GM18526 (cell line): ENCODE results near the gene SNX32.

Experiments
- POLR2A ChIP-seq: IDR thresholded peaks from 3 replicates; pipeline ENCODE4 v1.6.1; 2011; ENCODE audit not compliant: insufficient read length; ENCODE audit errors: extremely low read depth

The SNX32 gene

DNA sequence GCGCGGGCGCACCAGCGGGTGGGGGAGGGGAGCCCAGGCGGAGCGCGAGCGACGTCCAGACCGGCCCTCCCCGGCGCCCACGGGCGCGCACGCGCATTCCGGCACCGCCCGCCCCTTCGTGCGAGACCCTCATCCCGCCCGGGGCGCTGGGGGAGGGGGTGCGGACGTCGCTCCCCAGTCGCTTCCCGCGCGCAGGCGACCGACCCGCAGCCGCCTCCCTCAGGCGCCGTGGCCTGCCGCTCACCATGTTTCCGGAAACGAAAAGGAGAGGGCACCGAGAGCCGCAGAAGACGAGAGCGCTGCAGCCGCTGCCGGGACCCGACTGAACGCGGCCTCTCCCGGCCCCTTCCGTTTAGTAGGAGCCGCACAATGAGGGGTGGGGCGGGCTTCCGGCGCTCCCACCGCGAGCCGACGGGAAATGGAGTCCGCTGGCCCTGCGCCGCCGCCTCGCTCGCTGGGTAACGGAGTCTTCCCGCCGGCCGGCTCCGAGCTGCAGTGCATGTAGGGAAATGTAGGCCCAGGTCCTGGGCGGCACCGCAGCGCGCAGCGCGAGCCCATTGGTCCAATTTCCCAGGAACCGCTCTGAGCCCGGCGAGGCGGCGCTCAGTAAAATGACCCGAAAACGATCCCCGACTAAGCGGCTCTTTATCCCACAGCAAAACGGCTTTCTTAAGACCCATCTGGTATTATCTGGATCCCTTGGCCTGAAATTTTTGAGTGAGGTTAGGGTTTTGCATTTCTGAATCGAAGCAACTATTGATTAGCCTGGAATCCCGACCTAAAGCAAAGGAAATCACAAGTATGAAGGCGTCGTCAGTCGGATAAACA is 24.3 kb downstream of the SNX32 start, which contains the start of gene CFL1:
Gene CFL1, minus strand, starts transcription at position 328 of the 828 bp plus-strand sequence. Its CDS starts 81 bp downstream, at position 247.
- peak; percentile 99 for TF ChIP-seq POLR2A

DNA sequence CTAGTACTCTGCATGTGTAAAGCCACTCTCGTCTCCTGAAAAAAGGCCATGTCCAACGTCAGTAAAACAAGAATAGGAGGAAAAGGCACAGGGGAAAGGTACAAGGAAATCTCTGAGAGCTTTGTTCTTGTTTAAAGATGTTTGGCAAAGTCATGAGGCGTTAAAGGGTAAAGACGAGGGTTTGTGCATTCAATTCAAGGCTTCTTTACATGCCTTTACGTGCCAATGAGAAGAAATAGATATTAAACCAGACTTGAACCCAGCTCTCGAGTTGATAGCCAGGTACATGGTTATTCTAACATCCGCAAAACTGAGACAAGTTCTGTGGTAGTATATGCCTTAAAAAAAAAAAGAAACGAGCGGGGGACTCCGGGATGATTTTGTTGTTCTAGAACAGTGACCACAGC is 24.9 kb downstream of the SNX32 start:
- no peak for TF ChIP-seq POLR2A

DNA sequence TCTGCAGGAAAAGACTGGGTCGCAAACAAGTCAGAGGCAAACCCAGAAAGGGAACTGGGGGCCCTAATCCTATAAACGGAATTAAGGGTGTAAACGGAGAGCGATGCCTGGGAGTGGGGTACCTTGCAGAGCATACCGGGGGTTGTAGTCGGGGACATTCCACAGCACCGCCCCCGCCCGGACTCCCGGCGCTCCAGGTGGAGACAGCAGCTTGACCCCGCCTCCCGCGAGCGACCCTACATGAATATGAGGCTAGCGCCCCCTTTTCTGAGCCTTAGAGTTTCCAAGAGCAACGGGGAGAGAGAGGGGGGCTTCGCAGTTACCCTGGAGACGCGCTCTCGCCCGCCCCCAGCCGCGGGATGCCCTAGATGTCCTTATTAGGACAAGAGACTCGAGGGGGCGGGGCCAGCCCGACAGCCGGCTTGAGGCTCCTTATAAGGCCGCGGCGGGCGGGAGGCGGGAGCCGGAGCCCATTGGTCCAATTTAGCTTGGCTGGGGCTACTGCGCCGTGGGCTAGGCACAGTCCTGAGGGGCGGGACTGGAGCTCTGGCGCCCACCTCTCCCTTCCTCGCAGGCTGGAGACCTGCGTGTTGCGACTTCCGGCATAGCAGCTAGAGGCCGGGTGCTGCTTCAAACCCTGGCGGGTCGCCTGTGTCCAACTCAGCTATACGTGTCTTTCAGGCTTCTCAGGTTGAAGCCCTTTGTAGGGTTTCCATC is 25.5 kb downstream of the SNX32 start:
- peak; percentile 97 for TF ChIP-seq POLR2A

DNA sequence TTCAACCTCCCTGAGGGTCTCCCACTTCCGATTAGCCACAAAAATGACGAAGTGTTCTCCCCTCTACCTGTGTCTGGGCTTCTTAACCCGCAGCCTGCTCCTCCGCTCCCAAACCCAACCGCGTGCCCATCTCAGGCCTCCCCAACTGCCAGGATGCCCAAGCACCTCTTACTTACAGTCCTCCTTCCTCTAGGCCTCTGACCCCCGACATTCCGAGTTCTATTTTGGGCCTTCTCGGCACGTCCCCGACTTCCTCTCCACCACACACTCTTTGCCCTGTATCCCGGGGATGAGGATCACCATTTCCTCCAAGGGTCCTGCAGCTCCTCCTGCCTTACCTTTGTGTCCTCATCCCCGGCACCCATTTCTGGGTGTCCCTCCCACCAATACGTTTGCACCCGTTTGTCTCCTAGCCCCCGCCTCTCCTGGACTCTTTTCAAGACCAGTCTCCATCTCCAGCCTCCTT is 26.1 kb downstream of the SNX32 start:
- no peak for TF ChIP-seq POLR2A

DNA sequence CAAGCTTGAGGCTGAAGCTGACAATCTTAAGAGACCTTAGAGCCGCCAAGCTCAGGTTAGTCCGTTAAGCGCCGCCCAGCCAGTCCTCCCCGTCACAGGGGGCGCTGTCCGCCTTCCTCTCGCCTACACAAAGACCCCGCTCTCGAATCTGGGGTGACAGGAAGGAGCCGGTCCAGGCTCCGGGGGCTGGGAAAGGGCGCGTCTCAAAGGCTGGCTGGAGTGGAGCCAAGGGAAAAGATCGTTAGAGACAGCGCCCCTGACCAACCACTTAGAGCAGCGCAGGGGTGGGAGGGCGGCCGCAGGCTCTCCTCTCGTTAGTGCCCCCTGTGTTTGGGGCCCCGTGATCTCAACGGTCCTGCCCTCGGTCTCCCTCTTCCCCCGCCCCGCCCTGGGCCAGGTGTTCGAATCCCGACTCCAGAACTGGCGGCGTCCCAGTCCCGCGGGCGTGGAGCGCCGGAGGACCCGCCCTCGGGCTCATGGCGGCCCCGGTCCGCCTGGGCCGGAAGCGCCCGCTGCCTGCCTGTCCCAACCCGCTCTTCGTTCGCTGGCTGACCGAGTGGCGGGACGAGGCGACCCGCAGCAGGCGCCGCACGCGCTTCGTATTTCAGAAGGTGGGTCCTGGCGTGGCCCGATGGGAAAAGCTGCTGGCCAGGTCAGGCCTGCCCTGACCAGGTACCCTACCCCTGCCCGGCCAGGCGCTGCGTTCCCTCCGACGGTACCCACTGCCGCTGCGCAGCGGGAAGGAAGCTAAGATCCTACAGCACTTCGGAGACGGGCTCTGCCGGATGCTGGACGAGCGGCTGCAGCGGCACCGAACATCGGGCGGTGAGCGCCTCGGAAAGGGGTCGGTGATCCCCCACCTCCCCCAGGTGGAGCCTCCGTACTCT is 26.8 kb downstream of the SNX32 start, which contains the start of gene MUS81:
Gene MUS81, plus strand, starts transcription at position 156 of the 887 bp plus-strand sequence. Its CDS starts 321 bp downstream, at position 477.
- TF ChIP-seq POLR2A = peak; percentile 67

DNA sequence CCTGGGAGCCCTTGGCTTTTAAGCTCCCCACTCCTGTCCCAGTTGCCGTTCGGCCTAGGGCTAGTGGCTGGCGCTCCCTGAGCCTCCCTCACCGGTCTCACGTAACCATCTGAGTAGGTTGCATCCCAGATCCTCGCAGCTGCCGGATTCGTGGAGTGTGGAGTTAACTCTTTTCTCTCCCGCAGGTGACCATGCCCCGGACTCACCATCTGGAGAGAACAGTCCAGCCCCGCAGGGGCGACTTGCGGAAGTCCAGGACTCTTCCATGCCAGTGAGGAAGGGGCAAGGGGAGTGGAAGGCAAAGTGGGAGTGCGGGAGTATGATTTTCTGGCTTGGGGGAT is 27.4 kb downstream of the SNX32 start:
- TF ChIP-seq POLR2A = no peak

DNA sequence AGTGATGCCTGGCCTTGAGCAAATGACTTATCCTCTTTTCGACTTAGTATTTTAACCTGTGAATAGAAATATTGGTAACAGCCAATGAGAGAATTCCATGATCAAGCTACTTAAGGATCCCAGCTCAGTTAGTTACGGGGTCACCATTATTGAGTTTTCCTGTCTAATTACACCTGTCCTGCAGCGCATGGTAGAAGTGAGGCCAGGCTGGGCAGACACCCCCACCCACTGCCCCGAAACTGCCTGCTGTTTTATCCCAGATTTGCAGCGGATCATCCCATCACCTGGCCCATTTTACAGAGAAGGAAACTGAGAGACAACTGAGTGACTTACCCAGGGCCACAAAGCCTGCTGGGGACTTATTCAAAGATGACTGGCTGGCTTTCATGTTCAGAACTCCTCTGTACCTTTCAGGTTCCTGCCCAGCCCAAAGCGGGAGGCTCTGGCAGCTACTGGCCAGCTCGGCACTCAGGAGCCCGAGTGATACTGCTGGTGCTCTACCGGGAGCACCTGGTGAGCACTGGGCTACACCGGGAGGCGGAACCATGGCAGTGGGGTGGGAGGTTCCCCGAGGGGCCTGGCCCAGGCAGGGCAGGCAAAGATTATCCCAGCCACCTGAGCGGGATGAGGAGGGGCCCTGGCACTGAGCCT is 27.9 kb downstream of the SNX32 start:
- TF ChIP-seq POLR2A = no peak

DNA sequence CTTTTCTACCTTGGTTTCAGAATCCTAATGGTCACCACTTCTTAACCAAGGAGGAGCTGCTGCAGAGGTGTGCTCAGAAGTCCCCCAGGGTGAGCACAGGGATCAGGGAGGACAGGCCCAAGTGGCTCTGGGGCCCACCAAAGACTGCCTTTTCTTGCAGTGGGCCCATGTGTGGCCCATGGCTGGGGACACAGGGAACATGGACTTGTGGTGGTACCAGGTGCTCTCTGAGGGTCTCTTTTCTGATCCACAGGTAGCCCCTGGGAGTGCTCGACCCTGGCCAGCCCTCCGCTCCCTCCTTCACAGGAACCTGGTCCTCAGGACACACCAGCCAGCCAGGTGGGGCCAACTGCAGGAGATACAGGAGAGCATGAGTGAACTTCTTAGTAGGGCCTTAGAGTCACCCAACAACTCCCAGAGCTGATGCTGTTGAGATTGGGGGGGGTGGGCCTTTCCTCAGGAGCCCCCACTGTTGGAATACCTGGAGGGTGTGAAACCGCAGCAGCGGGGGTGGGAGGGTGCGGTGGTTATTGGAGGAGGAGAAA is 28.5 kb downstream of the SNX32 start:
- no peak for TF ChIP-seq POLR2A

DNA sequence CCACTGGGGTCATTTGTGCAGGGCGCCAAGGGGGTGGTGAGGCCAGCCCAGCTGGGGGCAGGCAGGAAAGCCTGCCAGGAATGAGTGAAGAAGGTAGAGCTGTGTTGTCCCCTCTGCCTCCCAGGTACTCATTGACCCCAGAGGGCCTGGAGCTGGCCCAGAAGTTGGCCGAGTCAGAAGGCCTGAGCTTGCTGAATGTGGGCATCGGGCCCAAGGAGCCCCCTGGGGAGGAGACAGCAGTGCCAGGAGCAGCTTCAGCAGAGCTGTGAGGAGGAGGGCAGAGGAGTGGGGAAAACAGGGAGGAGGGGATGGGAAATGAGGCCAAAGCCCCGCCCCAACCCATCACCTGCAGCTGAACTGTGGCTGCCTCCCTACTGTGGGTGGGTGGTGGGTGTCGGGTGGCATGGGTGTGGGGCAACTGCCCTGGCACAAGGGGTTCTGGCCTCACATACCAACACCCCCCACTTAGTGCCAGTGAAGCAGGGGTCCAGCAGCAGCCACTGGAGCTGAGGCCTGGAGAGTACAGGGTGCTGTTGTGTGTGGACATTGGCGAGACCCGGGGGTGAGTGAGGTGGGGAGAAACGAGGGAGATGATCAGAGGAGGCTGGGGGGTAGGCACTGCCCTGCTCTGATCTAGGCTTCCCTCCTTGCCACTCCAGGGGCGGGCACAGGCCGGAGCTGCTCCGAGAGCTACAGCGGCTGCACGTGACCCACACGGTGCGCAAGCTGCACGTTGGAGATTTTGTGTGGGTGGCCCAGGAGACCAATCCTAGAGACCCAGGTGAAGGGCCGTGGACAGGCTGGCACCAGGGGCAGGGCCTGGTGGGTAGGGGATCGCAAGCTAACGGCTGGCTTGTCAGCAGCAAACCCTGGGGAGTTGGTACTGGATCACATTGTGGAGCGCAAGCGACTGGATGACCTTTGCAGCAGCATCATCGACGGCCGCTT is 29.5 kb downstream of the SNX32 start:
- no peak for TF ChIP-seq POLR2A

DNA sequence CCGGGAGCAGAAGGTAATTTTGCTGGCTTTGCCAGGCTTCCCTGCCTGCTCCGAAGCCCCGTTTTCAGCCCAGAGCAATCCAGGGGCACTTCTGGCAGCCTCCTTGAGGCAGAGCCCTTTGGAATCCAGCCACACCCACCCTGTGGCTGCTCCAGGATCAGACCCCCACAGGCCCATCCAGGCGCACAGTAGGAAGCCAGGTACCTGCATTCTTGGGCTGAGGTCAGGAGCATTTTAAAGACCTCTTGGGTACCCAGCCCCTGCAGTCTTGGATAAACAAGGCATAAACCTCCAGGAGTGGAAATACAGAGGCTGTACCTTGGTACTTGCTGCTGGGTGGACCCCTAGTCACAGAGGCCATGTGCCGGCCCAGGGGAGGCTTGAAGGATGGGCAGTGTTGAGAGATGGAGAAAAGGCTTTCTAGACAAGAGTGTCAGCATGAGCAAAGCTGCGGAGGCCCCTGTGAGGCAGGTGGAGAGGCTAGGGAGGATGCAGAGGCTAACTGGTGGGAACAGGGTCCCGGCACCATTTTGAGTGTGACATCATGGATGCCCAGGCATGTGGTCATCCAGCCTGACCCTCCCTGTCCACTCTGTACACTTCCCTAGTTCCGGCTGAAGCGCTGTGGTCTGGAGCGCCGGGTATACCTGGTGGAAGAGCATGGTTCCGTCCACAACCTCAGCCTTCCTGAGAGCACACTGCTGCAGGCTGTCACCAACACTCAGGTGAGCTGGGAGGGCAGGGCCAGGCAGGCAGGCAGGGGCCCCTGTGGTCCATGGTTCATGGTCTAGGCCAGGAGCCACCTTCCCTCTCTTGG is 30.3 kb downstream of the SNX32 start:
- TF ChIP-seq POLR2A = no peak

DNA sequence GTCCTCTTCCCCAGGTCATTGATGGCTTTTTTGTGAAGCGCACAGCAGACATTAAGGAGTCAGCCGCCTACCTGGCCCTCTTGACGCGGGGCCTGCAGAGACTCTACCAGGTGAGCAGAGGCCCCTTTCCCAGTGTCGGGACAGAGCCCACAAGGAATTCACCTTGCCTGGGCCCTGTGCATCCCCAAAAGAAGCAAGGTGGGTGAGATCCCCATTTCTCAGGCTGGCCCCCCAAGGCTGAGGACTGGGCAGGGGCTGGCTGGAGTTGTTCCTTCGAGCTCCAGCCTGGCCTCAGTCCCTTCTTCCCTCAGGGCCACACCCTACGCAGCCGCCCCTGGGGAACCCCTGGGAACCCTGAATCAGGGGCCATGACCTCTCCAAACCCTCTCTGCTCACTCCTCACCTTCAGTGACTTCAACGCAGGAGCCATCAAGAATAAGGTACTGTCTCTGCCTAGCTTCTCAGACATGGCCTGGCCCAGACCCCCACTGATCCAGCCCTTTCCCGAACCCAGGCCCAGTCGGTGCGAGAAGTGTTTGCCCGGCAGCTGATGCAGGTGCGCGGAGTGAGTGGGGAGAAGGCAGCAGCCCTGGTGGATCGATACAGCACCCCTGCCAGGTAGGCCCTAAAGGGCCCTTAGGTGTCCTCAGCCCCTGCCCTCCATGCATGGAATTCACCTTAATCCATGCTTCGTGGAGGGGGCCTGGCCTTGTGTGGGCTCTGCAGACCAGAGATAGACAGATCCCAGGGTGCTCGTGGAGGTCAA is 31.1 kb downstream of the SNX32 start:
- TF ChIP-seq POLR2A = no peak
